Activated T-helper 1 cell treated with anti-CD3 and anti-CD28 coated beads, Interleukin-2, amount 50 U/mL, for 16 hours (primary cell): ENCODE measurements around the gene SGK1.
"Not testable (repeated sequence)": the region's sequence is repeated elsewhere in the genome, so short reads cannot be mapped to it uniquely, and the experiment has no call there.

Source experiments
- DNase-seq, 2 donors: peaks; one replicate each; pipeline ENCODE4 v3.0.0-alpha.2; 2020; ENCODE audit warnings: low read depth in 1 of 2, low spot score in 1 of 2

SGK1 gene

DNA sequence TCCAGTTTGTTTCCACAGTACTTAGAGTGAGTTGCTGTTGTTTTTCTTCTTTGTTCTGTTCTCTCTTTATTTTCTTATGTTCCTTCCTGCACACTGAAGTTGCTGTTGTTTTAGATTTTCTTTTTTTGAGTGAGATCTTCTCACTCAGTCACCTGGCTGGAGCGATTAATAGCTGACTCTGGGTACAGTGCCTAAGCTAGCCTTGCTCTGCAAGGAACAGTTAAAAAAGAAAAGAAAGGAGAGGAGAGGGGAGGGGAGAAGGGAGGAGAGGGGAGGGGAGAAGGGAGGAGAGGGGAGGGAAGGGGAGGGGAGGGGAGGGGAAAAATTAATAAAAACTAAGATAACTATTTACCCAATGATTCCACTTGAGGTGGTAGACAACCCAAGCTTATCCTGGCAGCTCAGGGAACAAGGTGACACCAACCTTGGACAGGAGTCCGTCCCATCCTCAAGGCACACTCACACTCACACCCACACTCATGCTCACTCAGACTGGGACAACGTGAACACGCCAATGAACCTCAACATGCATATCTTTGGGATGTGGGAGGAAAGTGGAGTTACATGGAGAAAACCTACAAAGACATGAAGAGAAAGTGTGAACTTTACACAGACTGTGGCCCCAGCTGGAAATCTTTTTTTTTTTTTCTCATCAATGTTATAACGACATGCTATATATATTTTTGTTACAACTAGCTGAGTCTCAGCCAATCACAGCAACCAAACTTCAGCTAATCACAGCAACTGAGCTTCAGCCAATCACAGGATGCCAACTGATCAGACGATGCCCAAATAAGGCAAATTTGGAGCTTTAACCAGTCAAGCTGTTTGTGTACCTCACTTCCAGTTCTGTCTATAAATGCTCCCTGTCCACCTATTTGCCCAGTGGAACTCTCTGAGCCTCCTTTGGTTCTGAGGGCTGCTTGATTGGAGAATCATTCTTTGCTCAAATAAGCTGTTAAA is 124.1 kb downstream of the SGK1 start:
- DNase-seq, result no peak

GRCh38 chr6:134192609-134193008 is 125.3 kb downstream of the SGK1 start:
- DNase-seq, result not testable (repeated sequence)

DNA sequence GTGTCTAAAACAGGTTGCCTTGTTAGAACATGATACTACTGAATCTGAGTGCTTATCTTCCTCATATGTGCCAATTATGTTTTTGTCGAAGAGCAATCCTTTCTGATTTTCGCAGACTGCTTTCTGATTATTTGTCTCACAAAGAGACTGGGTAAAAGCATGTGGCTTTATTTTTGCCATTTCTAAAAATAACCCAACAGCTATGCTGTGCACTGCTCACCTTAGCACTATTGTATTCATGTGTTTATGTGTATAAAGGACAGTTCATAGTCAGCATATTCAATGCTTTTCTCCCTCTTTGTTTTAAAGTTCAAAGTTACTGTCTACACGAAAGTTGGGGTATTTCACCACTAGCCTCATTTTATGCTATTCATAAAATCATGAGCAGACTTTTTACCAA is 127.0 kb downstream of the SGK1 start:
- DNase-seq, result no peak

- DNase-seq, result no peak
Observed at GRCh38 chr6:134187751-134188150, 130.2 kb downstream of the SGK1 start.

GRCh38 chr6:134187154-134187553 is 130.8 kb downstream of the SGK1 start:
- DNase-seq, result no peak

GRCh38 chr6:134186355-134186754 is 131.6 kb downstream of the SGK1 start:
- DNase-seq, result no peak

DNA sequence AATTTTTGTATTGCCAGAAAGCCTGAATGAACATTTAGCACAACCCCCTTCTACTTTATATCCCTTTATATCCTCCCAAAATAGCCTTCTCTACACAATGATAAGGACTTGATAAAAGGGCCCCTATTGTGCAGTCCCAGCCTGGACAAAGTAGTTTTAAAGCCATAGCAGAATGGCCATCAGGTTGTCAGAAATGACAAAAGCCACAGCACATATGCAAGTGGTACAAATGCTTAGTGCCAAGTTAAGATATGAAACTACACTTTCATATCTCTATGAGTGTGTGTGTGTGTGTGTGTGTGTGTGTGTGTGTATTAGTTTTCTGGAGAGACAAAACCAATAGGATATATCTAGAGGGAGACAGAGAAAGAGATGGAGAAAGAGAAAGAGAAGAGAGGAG is 132.6 kb downstream of the SGK1 start:
- DNase-seq, result no peak

DNA sequence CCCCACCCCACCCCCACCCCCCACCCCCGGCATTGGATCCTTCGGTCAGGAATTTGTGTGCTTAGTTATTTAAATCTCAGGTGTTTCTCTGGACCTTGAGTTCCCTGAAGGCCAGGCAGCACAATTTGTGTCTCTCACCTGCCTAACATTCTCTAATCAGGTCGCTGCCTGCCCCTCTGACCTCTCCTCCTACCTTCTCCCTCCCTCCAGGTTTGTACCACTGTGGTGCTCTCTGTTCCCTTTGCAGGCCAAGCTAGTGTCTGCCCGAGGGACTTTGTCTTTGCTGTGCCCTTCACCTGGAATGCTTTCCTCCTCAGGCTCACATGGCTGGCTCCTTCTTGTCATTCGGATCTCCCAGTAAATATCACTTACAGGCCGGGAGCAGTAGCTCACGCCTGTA is 134.1 kb downstream of the SGK1 start:
- DNase-seq, result no peak

GRCh38 chr6:134182528-134182927 is 135.4 kb downstream of the SGK1 start:
- no peak for DNase-seq

- DNase-seq, result not testable (repeated sequence)
Observed at GRCh38 chr6:134181726-134182125, 136.2 kb downstream of the SGK1 start.

DNA sequence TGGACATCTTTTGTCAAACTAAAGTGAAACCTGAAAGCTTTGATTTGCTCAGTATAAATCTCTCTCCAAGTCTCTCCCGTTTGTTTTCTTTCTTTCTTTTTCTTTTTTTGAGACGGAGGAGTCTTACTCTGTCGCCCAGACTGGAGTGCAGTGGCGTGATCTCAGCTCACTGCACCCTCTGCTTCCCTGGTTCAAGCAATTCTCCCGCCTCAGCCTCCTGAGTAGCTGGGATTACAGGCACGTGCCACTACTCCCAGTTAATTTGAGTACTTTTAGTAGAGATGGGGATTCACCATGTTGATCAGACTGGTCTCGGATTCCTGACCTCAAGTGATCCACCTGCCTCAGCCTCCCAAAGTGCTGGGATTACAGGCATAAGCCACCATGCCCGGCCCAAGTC is 136.7 kb downstream of the SGK1 start:
- not testable (repeated sequence) for DNase-seq

- not testable (repeated sequence) for DNase-seq
Observed at GRCh38 chr6:134180540-134180939, 137.4 kb downstream of the SGK1 start.

- peak; percentile 59 to 67 for DNase-seq
Observed at GRCh38 chr6:134178161-134179044, 139.5 kb downstream of the SGK1 start.

DNA sequence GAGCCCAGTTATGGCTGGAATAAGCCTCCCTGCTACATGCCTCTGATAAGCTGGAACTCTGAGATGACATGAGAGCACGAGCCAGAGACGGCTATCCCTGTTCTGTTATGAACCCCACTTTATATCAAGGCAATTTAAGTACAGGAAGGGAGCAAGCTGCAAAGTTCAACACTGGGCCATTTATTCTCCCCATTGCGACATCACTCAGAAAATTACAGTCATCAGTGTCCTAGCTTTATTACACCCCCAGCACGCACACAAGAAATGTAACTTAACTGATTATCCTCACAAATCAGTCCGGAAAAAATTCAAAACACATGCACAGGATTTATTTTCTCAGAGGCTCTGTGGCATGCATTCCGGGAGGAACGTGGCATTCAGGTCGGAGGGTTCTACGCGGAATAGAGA is 140.2 kb downstream of the SGK1 start:
- DNase-seq, result no peak

GRCh38 chr6:134177236-134177635 is 140.7 kb downstream of the SGK1 start:
- no peak for DNase-seq

- no peak for DNase-seq
Observed at GRCh38 chr6:134176264-134176975, 141.5 kb downstream of the SGK1 start.

DNA sequence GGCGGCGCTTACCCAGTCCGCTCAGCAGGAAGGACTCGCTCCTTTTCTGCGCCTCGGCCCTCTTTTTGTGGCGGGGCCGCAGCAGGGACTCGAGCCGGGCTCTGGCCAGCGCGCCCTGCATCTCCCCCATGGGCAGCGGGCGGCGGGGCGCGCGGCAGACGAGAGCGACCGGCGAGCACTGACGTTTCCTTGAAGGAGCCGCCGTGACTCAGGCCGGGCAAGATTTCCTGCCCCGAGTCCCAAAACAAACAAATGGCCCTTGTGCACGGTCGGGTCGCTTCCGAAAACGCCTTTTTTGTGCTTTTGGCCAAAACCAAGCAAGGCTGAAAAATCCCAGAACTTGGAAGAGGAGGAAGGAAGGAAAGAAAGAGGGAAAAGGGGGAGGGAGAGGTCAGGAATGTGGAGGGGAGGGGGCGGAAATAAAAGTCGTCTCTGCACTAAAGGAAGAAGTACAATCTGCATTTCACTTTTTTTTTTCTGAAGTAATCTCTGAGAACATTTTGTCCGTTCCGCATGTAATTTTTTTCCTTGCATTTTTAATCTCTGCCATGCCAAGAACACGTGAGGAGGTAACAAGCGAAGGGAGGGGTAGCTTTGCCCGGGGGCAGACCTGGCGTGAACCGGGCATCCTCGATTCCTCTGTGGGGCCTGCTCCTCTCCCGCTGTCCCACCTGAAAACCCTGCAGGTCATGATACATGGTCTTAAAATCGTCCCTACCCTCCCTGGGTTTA is 142.2 kb downstream of the SGK1 start:
- DNase-seq, result peak; percentile 17 to 25

DNA sequence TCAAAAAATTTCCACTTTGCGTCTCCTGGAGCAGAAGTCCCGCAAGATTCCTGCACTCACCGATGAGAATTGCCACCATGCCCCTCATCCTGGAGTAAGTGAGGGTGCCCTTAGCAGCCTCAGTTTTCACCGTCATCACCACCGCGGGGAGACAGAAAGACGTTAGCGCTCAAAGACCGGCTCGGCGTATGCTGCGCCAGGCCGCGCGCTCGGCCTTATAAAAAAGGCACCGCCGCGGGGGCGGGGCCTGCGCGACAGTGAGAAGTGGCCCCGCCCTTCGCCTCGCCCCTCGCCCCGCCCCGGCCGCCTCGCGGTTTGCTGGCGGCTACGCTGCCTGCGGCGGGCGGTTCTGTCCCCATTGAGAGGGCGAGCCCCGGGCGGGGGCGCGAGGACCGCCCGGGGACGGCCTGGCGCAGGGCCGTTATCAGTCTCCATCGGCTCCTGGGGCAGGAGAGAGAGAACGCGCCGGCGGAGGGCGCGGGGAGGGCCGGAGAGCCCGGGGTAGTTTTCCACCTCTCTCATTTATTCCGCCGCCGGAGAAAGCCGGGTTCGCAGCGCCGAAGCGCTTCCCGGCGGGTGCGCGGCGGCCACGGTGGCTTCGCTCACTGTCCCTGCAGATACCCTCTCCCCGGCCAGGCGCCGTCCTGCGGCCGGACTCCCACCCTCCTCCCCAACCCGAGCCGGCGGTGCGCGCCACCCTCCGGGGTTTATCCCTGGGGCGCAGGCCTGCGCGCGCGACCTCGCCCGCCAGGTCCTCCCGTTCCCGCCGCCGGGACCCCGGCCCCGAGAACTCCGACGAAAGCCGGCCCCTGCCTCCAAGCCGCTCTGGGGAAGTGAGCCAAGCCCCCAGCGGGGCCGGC is 143.0 kb downstream of the SGK1 start:
- peak; percentile 89 to 92 for DNase-seq

GRCh38 chr6:134173936-134174671 is 143.8 kb downstream of the SGK1 start:
- peak; percentile 76 to 84 for DNase-seq
